Testis (tissue), 2 donors: ENCODE results near the gene CASP7.

Experiments used
- CTCF ChIP-seq, 3 experiments: fragments of 450-650 bp in 2 of 3; fragments of 200-600 bp in 1 of 3; sonication (generic) in 1 of 3; IDR thresholded peaks; one replicate each; pipeline ENCODE4 v1.5.1; 2016 to 2019; ENCODE audit warnings: antibody characterized with exemption in 3 of 3, mild to moderate bottlenecking in 2 of 3, moderate library complexity in 1 of 3
- POLR2A ChIP-seq: fragments of 450-650 bp; IDR thresholded peaks from one replicate; pipeline ENCODE4 v1.6.1; 2017; ENCODE audit warnings: antibody characterized with exemption, mild to moderate bottlenecking, moderate library complexity

DNA sequence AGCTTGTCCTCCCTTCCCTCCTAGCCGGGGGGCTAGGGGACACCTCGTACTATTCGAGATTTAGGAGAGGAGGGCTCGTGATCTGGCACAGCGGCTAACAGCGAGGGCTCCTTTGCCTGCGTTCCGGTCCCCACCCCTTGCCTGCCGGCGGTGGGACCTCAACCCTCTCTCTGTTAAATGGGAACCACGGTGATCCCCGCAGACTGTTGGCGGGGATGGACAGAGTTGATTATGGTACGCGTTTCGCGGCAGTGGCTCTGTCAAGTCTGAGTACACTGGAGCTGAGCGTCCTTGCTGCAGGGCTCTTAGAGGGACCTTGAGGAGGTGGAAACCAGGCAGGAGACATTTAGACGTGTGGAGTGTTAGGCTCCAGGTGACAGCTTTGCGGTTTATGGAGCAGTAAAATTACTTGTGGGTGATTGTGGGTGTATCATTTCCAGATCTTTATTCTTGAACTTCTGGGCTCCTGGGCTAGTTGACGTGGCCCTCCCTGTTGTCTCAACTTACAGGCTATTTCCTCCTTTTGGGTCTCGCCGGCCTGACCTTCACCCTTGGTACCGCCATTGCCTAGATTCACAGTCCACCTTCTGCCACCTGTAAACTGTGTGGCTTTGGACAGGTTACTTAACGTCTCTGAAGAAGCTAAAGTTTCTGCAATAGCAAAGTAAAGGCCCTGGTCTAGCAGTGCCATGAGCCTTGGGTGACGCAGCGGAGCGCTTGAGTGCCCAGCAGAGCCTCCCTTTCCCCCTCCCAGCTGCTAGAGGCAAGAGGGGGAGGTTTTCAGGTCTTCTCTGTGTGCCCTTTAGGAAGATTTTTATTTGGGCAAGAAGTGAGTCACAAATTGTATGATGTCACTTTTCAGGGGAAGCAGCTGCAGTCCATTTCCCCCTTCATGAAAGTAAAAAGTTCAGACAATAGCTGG is 739 bp downstream of the CASP7 start:
- TF ChIP-seq CTCF (IDR thresholded peaks at IDR 0.05) (no peak), POLR2A (no peak)
